GM18909 (cell line): ENCODE results near the gene VTN.

Experiments
- ATAC-seq: cut with Tn5 transposase; IDR thresholded peaks from one replicate; pipeline ENCODE4 v1.9.1; 2021; ENCODE audit warnings: mild to moderate bottlenecking; ENCODE audit not compliant: unreplicated experiment, poor library complexity

Gene VTN

DNA sequence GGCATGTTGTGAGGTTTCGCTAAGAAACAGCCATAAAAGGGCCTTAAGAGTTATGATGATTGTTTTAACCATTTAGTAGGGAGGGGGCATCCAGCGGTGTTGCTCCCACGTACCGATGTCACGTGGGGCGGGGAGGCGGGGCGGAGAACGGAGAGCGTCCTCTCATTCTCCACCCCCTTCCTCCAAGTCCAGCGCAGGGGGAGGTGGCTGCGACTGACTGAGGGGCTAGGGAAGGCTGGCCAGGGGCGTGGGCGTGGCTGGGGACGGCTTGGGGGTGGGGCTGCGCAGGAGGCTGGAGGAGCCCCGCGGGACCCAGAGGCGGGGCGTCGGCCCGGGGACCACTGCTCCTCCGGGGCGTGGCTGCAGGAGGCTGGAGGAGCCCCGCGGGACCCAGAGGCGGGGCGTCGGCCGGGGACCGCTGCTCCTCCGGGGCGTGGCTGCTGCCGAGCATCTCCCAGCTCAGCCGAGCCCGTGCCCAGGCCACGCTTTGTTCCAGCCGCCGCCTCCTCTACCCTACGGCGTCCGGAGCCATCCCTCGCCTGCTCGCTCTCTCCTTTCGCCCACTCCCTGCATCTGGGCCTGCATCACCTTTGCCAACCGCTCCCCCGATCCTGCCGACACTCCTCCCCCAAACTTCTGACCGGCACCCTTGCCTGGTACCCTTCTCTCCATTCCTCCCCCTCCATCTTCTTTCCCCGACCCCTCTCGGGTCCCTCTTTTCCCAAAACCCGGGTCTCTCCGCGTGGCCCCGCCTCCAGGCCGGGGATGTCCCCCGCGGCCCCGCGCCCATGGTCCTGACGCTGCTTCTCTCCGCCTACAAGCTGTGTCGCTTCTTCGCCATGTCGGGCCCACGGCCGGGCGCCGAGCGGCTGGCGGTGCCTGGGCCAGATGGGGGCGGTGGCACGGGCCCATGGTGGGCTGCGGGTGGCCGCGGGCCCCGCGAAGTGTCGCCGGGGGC, 1.4 kb upstream of the VTN start, which contains the start of gene SARM1:
Gene SARM1, plus strand, starts transcription at position 450 of the 958 bp plus-strand sequence. Its CDS starts 339 bp downstream, at position 789.
- ATAC-seq: peak; percentile 81

DNA sequence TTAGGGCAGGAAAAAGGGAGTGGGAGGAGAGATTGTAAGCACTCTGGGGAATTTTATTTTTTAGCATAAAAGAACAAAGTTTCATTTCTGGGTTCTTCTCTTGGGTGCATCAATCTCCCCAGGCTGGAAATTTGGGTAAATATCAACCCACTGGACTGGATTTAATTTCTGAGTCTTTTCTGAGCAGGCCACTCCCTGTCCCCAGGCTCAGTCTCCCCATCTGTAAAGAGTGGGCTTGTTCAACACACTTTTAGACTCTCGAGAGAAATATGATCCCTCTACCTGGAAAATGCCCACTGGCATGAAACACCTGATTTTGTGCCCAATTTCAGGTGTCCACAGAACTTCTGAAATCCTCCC, 617 bp upstream of the VTN start:
- ATAC-seq: no peak

DNA sequence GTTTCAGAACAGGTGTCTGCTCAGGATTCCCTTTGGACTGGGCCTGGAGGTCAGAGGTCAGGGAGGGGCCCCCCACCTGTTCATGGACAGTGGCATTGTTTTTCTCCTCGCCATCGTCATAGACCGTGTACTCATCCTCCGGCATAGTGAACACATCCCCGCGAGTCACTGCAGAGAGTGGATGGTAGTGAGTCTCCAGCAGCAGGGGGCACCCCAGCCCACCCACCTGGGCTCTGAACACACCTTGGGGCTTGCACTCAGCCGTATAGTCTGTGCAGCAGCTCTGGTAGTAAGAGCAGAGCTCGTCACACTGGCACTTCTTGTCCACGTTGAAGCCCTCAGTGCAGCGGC, 448 bp downstream of the VTN start:
- ATAC-seq: no peak

DNA sequence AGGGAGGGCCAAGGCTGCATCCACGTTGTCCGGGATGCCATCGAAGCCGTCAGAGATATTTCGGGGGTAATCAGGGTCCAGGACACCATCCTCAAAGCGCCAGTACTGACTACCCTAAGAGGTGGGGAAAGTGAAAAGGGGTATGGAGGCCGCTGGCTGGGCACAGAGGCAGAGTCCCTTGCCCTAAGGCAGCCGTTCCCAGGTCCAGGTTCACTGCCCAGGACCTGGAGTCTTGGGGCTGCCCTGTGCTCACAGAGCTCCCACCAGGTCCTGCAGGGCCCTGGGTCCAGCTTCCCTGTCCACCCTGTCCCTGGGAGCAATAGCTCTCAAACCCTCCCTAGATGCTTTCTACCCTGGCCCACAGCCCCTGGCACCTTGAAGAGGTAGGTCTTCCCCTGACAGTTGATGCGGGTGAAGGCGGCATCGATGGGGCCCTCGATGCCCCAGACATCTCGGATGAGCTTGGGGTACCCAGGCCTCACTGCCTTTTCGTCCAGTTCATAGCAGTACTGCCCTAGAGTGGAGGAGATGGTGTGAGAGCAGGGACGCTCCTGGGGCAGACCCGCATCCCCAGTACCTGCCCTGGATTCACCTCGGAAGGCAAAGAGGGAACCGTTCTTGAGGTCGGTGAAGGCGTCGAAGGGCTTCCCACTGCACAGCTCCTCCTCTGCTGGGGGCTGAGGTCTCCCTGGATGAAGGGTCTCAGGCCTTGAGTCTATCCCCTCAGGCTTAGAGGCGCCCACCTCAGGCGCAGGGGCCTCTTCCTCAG, 1.0 kb downstream of the VTN start:
- no peak for ATAC-seq

DNA sequence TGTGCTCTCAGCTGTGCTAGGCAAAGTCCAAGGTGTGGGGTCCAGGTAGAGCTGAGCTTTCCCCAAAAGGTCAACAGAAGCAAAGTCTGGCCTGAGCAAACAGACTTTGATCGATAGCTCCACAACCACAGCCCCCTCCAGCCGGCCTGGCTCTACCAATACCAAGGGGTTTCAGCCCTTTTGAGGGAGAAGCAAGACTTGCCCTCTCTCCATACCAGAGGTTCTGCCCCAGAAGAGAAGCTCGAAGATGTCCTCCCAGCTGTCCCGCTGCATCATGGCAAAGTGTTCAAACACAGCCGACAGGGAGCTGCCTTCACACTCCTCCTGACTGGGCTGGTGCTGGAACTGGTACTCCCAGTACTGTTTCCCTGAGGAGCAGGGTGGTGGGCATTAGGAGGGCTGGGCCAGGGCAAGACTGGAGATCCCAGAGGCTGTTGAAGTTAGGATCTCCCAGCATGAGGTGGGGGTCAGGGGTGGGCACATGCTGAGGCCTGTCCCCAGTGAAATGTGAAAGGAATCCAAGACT, 1.7 kb downstream of the VTN start:
- ATAC-seq: no peak

DNA sequence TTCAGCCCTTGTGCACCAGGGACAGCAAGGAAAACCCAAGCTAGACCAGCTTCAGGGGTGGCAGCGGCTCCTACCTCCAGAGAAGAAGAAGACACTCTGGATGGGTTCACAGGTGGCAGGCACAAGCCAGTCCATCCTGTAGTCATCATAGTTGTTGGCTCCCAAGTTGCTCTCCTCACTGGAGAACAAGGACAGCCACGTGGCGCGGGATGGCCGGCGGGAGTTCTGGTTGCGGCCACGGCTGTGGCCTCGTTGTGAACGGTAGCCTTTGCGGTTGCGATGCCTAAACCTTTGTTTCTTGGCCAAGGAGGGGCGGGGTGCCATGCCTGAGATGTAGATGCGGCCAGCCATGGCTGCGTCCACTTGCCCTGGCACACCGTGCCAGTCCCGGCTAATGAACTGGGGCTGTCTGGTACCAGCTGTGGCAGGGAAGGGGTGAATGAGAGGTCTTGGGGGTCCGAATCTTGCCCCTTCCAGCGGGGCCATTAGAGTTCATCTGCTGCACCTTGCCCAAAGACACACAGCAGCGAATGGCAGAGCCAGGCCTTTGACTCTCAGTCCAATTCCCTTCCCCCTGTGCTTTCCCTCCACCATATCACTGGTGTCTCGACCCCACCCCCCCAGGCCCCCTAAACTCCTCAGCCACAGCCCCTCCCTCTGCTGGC, 2.3 kb downstream of the VTN start:
- ATAC-seq: no peak

DNA sequence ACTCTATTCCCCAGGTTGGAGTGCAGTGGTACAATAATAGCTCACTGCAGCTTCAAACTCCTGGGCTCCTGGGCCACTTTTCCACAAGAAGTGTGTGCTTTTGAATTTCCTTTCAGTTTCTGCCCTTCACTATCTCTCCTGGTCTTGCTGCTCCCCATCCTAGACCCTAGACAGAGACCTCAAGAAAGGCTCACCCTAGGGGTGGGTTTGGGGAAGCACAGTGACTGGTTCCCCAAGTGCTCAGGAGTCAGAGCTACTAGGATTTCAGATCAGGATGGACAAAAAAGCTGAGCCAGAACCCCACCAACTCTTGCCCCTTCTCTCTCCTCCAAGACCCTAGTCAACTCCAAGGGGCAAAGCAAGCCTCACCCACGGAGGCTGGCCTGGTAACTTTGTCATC, 3.5 kb downstream of the VTN start:
- no peak for ATAC-seq

DNA sequence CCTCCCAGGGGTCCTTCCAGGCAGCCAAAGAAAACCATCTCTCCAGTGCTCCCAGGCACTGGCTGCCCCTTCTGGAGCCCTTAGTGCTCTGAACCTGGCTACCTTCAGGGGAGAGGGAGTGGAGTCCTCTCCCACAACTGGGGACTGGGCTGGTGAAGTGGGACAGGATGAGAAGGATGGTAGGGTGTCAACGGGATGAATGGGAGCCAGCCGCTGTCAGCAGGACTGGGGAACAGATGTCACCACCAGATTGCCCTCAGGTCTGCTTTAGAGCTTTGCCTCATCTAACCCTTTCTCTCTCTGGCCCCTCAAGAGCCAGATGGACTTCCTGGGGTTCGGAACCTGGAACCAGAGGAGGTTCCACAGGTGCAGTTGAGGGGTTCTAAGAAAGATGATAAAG, 4.6 kb downstream of the VTN start:
- ATAC-seq: no peak

DNA sequence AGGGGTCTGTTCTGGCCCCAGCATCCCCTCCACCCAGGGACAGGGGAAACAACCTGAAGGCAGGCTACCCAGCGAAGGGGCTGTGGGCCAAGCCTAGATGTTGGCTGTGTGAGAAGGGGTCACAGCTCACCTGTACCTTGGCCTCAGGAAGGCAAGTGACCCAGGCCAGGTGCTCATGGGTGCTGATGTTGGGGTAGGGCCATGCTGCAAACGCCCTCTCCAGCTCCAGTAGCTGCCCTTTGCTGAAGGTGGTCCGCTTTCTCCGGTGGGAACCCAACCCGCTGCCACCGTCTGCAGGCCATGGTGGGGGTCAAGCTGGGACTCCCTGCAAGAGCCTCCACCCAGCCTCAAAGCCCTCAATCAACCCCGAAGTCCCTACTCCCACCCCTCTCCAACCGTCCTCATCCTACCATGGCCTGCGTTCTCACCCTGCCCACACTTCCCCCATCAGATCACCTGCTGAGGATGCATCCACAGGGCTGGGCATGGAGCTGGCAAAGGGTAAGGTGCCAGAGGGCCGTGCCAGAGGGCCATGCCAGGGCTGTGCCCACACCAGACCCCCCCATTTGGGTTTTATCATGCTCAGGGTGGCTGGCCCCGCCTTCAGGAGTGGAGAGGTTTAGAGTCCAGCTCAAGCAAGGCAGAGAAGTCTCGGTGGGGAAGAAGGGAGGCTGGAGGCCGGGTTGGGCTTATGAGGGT, 5.3 kb downstream of the VTN start, which contains the start of gene SEBOX:
Gene SEBOX, minus strand, starts transcription at position 535 of the 699 bp plus-strand sequence. Its CDS starts 48 bp downstream, at position 487.
- ATAC-seq: no peak

DNA sequence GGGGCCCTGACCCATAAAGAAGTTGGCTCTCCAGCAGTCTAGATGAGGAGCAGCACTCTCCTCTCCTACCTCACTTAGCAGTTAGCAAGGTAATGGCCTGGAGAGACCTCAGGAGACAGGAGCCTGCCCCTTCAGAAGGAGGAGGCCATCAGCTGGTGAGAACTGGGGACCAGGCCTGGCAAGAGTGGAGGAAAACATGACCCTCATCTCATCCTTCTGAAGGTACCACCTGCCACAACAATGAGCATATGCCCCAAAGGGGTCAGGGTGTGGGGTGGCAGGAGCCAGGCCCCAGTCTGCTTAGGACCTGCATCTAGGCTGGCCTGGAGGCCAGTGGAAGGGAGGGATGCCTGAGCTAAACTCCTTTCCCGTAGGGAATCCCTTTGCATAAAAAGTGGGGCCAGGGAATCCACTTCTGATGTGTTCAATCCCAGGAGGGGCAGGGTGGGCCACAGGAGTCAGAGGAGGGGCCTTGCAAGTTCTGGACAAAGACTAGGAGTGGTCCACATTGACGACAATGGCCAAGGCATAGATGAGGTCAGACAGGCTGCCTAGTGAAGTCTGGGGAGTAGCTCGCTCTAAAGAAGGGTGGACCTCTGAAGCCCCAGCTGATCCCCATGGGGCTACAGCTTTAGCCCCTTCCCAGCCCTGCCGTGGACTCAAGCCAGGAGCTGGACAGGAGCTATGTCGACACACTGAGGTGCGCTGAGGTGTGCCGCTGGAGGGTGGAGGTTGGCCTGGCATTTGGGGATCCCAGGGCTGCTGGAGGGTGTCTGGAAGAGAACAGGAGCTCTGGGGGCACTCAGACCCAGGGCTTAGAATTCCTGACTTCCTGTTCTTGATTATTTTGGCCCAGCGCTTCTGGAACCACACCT, 6.1 kb downstream of the VTN start:
- ATAC-seq: no peak

DNA sequence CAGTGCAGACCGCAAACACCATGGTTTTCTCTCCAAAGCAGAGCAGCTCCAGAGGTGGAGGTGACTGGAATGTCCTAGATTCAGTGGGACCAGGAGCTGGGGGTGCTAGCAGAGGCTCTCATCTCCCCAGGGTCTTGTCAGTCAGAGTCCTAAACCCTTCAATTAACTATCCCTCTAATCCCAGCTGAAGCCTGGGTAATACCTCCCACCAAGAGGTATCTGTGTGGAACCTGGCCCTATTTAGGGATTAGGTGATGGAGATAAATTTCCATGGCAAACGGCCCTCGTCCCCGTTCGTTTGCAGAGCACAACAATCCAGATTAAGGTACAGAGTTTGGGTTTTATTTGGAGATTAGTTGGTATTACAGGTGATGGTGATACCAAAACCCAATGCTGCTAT, 6.9 kb downstream of the VTN start:
- no peak for ATAC-seq

DNA sequence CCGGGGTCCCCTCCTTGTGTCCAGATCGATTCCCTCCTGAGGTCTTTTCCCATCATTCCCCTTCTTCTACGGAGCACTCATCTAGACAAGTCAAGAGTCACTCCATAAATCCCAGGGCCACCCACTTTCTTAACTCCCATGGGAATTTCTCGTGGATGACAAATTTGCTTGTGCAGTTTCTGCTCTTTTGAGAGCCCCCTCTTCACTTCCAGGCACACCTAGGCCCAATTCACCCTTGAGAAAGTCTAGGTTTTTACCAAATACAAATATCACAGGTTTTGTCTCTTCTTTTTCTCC, 12.3 kb downstream of the VTN start:
- ATAC-seq: no peak

DNA sequence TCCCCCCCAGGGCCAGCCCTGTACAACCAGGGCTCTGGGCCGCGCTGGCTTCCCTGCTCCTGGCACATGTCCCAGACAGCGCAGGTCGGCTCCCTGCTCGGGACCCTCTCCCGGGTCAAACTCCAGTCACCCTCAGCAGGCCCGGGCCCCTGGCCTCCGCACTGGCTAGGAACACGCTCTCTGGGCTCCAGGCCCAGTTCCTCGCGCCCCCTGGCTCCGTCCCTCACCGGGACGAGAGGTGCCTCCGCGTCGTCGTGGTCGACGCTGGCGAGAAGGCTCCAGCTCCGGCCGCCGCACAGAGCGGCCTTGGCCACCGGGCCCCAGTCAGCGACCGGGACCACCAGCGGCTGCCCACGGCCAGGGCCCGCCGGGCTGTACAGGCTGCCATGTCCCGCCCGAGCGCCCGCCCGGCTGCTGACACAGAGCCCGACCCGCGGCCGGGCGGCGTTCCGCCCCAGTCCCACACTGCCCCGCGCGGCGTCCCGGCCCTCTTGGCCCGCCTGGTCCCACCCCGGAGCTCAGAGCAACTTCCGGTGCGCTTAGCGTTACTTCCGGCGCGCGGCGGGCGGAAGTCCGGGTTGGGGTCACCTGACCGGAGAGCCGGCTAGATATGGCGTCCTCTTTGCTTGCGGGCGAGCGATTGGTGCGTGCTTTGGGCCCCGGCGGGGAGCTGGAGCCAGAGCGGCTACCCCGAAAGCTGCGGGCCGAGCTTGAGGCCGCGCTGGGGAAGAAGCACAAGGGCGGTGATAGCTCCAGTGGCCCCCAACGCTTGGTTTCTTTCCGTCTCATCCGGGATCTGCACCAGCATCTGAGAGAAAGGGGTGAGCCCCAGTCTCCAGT, 12.8 kb downstream of the VTN start, which contains the start of gene POLDIP2:
Gene POLDIP2, minus strand, starts transcription at position 467 of the 840 bp plus-strand sequence. Its CDS starts 79 bp downstream, at position 388.
- ATAC-seq: peak; percentile 97

DNA sequence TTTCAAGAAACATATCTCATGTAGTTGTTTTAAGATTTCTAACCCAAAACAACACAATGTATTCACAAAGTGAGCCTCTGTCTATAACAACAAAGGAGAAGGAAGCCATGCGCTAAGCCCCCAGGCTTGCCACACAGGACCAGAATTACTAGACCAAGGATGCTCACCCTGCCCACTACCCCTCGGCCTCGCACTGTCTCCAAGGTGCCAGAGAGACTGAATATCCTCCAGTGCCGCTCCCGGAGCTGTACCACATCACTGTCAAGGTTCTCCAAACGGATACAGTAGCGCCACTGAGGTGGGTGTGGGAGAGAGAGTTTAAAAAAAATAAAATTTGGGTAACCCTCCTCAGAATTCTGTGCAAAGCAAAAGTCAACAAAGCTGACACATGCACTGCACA, 19.8 kb downstream of the VTN start:
- no peak for ATAC-seq

DNA sequence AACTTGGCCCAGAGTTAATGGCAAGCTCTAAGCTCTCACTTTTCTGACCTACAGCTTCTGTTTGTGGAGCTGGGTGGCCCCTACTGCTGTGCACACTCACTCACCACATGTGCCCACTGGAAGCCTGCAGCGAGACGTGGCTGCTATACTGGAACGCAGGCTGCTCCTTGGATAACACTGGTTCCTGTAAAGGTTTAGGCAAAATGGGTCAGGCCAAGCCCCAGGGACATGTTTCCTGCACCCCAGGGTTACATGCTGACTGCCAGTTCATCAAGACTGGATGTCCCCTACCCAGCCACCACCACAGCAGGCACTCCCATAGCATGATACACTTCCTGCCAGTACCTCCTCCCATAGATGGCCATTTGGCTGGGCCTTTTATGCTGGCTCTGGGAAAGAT, 21.1 kb downstream of the VTN start:
- no peak for ATAC-seq

DNA sequence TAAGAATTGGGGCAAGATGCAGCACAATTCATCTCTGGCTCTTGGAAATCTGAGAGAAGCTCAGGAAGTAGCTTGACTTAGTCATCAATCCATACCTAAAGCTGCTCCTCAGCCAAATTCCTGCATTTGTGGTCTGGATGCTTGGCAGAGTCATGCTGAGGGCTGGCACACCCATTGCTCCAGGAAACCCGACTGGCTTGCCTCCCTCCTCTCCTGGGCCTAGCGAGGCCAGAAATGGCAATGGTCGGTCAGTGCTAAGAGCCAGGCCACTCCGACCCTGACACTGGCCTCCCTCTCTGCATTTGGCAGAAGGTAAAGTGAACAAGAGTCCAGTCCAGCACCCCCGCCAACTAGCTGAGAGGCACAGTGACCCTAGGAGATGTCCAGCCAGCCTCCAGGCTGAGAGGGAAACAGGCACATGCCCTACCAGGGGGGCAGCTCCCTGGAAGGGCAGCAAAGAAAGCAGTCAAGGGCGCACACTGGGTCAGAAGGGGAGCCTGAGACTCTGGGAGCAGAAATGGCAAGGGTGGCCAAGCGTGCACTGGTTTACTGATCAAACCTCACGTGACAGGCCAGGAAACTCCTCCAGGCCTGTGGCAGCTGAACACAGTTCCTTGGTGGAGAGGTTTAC, 22.7 kb downstream of the VTN start:
- no peak for ATAC-seq

DNA sequence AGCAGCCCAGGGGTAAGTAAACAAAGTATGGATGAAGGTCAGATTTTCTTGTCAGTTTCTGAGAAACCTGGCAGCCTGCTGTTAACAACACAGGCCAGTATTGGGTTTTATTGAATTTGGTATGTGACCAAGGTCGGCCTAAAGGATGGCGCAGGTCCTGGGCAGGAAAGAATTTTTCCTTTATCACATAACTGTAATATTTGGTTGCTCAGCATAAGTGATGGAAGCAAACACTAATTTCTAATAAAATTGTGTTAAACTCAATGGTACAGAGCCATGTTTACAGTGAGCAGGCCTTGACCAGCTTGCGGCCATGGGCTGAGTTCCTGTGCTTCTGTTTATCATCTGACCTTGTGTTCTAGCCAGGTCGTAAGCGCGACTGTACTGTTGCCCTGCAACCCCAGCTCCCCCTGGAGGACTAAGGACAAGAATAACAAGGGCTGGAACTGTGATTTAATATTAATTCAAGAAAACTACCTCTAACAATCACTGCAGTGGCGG, 23.3 kb downstream of the VTN start:
- ATAC-seq: no peak

DNA sequence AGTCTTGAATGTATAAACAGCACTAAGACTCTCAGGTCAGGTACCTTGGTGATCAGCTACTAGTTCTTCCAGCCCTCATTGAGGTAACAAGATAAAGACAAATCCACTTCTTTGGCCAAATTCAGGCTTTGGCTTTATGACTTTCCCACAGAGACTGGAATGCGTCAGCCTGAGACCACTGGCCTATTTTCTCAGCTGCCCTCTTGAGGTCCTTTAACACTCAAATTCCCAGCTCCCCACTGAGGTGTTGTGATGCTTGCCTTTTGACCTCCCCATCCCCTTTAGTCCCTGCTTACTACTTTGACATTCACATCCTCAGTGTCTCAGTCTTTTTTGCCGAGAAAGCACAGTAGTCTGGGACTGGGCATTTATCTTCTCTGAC, 23.9 kb downstream of the VTN start:
- no peak for ATAC-seq
